ENCODE data around the gene IKBKE. TPM values are rescaled to one million over a fixed set of nuclear protein-coding genes. Genes with fewer than 3 reads are reported as not detected.

Gene IKBKE
- total RNA-seq, 1 experiment from 2014 or later, result 6.4 TPM

Small RNA genes lying within 50 kb of the gene (microRNA-seq; reads per million reads assigned to microRNA genes)
- gene MIR6769B (ENCODE audit: unreplicated experiment), result not detected

Other genes starting within 250 kb of the IKBKE start
- gene RASSF5, start 37.1 kb downstream of the IKBKE start, total RNA-seq (2021; ENCODE audit: unreplicated experiment), result 1.6 TPM
- 28.7 TPM for gene EIF2D, start 142.0 kb downstream of the IKBKE start, total RNA-seq (2021; ENCODE audit: unreplicated experiment)
- gene DYRK3, start 165.1 kb downstream of the IKBKE start, total RNA-seq (2021; ENCODE audit: unreplicated experiment), result 12.0 TPM
- 72.4 TPM for gene MAPKAPK2, start 214.4 kb downstream of the IKBKE start, total RNA-seq (2021; ENCODE audit: unreplicated experiment)